Heart right ventricle (tissue), 16 donors: ENCODE results near the gene TP63. TPM values are rescaled to one million over a fixed set of nuclear protein-coding genes. Genes with fewer than 3 reads are reported as not detected.

Experiments used
- ATAC-seq, 8 donors: fragments of 200-7000 bp; cut with Tn5 transposase; one replicate each; pipeline ENCODE4 v1.9.1; 2020; ENCODE audit warnings: mild to moderate bottlenecking in 8 of 8, moderate library complexity in 8 of 8, moderate number of reproducible peaks in 1 of 8
- DNase-seq, 2 donors: peaks; one replicate each; pipeline ENCODE4 v3.0.0-alpha.2; 2020
- H3K27ac ChIP-seq, 10 donors: fragments of 200-600 bp; sonication (generic) in 2 of 10; one replicate each; pipeline versions ENCODE4 v1.5.0 to v1.8.0; 2020 to 2022; ENCODE audit warnings: mild to moderate bottlenecking in 3 of 10
- H3K27me3 ChIP-seq, 7 donors: fragments of 200-600 bp; one replicate each; pipeline ENCODE4 v1.8.0; 2021 to 2022; ENCODE audit warnings: mild to moderate bottlenecking in 2 of 7
- H3K36me3 ChIP-seq, 9 donors: fragments of 200-600 bp; sonication (generic) in 1 of 9; one replicate each; pipeline versions ENCODE4 v1.5.0 to v1.8.0; 2020 to 2022; ENCODE audit warnings: mild to moderate bottlenecking in 2 of 9
- H3K4me1 ChIP-seq, 9 donors: fragments of 200-600 bp; sonication (generic) in 1 of 9; one replicate each; pipeline versions ENCODE4 v1.5.0 to v1.8.0; 2020 to 2022; ENCODE audit warnings: mild to moderate bottlenecking in 4 of 9
- H3K4me3 ChIP-seq, 10 donors: fragments of 200-600 bp; sonication (generic) in 2 of 10; one replicate each; pipeline versions ENCODE4 v1.5.0 to v1.8.0; 2020 to 2022; ENCODE audit warnings: mild to moderate bottlenecking in 7 of 10, moderate library complexity in 2 of 10
- H3K9me3 ChIP-seq, 11 donors: fragments of 200-600 bp in 10 of 11; sonication (generic) in 2 of 11; one replicate each; pipeline versions ENCODE4 v1.5.0 to v1.8.0; 2013 to 2022; ENCODE audit warnings: mild to moderate bottlenecking in 2 of 11, control low read depth in 1 of 11, moderate library complexity in 1 of 11
- CTCF ChIP-seq, 9 donors: fragments of 200-600 bp; sonication (generic) in 2 of 9; IDR thresholded peaks; one replicate each; pipeline versions ENCODE4 v1.5.0 to v1.8.0; 2021 to 2022; ENCODE audit warnings: antibody characterized with exemption in 9 of 9, mild to moderate bottlenecking in 5 of 9, moderate library complexity in 1 of 9
- WGBS, 2 donors: extraction: QIAGEN DNeasy Blood & Tissue Kit; methylation state at CpG; one replicate each; pipeline ENCODE4 v1.1.7; 2013; ENCODE audit warnings: inconsistent platforms in 1 of 2; 5-methylcytosine and 5-hydroxymethylcytosine counted together
- intact Hi-C, 10 donors: fragments of 100-400 bp; cut with DNase I; formaldehyde crosslinking; loops; one replicate each; pipeline versions ENCODE4 v1.11.1 to v1.14.2; 2022
- microRNA-seq, 2 donors: library from miRNA; unstranded; fragments of <30 nt; microRNA quantifications; one replicate each; pipeline ENCODE4 v1.2.0, GENCODE V29; 2021
- polyA plus RNA-seq, 2 donors: library from polyadenylated mRNA; stranded (reverse); fragments of 200-250 nt; gene quantifications; one replicate each; pipeline ENCODE4 v1.2.3, GENCODE V29; 2013
- total RNA-seq, 10 donors: library from RNA; stranded (reverse); fragmentation: NEBNext Ultra II Directional in 3 of 10; extraction: Animal tissue kit (Norgen Biotek cat#: 25700) in 3 of 10; gene quantifications; one replicate each; pipeline versions ENCODE4 v1.2.1 to v1.2.4, GENCODE V29; 2021 to 2023
- donor health status: Arrhythmogenic right ventricular cardiomyopathy.
- donor health status: ischemic (EF 13 %, LVEDD 7.1; RV severe dilation, severe dysfunction).
- donor health status: healthy with polysubstance abuse.
- donor health status: DM: no; HTN: yes; CAD: no.
- donor health status: DM: no; HTN: no; CAD: no.
- donor health status: ischemic (EF 25% LVEDD 6.9; RV normal size, moderate dysfunction).
- donor health status: ischemic (EF 25% LVEDD 5.7; RV mildly dilated, moderate dysfunction).
- donor health status: healthy.
- donor health status: DM: yes; HTN: yes; CAD: no.
- donor health status: Ischemic cardiomyopathy.
- donor health status: ischemic (EF 35%, LVEDD 5.7; RV mildly dilated, moderate dysfunction).
- donor health status: nonischemic (EF 11% LVEDD 7.7; RV severe dilation, severe dysfunction).
- donor health status: DM: yes; HTN: yes; CAD: no.
- donor health status: PGD.
- donor health status: ischemic (EF 29% LVEDD 5.4; RV normal size, mild dysfunction).
- donor health status: nonischemic (EF 23%, LVEDD 6.1; RV moderate dilation, normal function).

The TP63 gene
- total and polyA plus RNA-seq, 12 donors = 0.07 to 1.5 (median 0.49) TPM

GRCh38 chr3:189944285-189945145 lies 313.3 kb downstream of the TP63 start:
- Histone ChIP-seq H3K4me1 (no peaks in the 10 kb centered on the region), H3K36me3 (no peaks in the 10 kb centered on the region), H3K27me3 (peaks cover 0 to 27% (median under 1%) of the 10 kb centered on the region in 7 donors), H3K4me3 (no peak overlapping the region), H3K27ac (no peak overlapping the region), H3K9me3 (no peaks in the 10 kb centered on the region)
- ATAC-seq (peak in 1 of 8 donors; percentile 18), DNase-seq (no peak)
- no peak for TF ChIP-seq CTCF (IDR thresholded peaks at IDR 0.05)
- intact Hi-C loops = loop anchor here in 7 of 10 donors (5.0 kb wide), 2 partner anchors 667 to 672 kb away; no protein-coding TSS in a partner anchor
- 84% methylated on average over 14 of the region's 14 CpGs for WGBS, 2 donors

GRCh38 chr3:189945935-189946709 lies 314.9 kb downstream of the TP63 start:
- intact Hi-C loops = loop anchor here in 6 of 10 donors (5.0 kb wide), 1 partner anchor 674 kb away; no protein-coding TSS in a partner anchor
- Histone ChIP-seq H3K27me3 (peaks cover 0 to 28% (median 4%) of the 10 kb centered on the region in 7 donors), H3K36me3 (no peaks in the 10 kb centered on the region), H3K4me3 (no peak overlapping the region), H3K4me1 (no peaks in the 10 kb centered on the region), H3K27ac (no peak overlapping the region), H3K9me3 (no peaks in the 10 kb centered on the region)
- ATAC-seq = no peak
- no peak for TF ChIP-seq CTCF (IDR thresholded peaks at IDR 0.05)
- 95 to 96% methylated on average over 6 of the region's 6 CpGs for WGBS, 2 donors
- DNase-seq = no peak

Small RNA genes lying within 50 kb of the gene (microRNA-seq; reads per million reads assigned to microRNA genes)
- gene MIR944 = 0.51 to 1.8 reads per million in 2 donors
